NCI-H510A treated with DMSO at 0.1 percent for 48 hours (cell line): ENCODE results near the gene MYLK.

Experiments
- DNase-seq: peaks from one replicate; lab custom pipeline; 2025; lab: John Stamatoyannopoulos, UW

MYLK gene

DNA sequence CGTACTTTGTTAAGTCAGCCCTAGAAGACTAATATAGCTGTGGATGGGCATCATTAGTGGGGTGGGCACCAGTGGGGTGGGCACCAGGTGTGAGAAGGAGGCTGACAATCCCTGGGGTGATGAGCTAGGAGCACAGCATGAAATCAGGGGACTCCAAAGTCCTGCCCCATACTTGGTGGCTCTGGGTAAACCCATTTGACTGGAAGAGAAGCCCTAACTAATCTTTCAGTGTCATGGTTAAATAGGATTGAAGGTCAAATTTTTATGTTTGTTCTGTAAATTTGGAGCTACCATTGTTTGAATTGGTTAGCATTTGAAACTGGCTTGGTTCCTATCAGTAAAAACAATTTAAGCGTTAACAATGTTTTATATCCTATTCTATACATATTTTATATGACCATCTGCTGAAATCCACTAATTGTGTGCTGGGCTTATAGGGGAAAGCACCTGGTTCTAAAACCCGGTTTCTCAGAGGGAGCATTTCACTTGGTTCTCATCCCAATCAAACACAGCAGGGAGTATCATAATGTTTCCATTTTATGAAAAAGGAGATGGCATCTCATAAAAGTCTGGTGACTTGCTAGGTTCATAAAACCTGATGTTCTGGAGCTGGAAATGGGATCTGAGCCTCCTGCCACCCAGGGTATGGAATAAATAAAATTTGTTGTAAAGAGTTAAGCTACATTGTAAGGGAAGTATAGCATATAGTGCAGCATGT is 211.5 kb downstream of the MYLK start:
- no peak for DNase-seq

DNA sequence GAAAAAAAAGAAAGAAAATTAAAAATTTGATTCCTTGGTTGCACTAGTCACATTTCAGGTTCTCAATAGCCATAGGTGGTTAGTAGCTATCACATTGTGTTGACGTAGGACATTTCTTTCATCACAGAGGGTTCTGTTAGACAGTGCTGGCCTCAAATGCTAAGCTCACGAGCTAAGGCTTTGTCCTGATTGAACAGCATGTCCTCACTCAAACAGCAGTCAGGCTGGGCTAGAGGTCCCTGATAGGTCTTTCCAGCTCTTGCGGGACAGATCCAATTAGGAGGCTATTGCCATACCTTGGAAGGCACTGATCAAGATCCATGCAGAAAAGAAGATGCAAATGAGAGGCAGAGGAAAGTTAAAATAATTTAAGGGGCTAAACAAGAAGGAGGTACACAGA is 213.4 kb downstream of the MYLK start:
- DNase-seq = no peak

DNA sequence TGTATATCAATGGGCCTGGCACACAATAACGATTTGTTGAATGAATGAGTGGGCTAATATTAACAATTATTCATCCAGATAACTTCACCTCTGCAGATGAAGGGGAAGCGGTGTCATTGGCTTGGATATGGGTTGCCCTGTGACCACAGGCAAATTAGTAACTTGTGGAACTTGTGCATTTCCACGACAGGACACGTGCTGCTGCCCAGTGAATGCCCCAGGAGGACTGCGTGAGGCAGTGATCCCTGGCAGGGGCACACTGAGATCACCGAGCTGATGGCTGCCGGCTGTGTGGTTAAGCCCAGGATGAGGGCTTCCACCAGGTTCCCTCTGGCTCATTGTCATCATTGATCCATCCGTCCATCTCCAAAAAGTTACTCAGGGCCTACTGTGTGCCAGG is 215.2 kb downstream of the MYLK start:
- no peak for DNase-seq

DNA sequence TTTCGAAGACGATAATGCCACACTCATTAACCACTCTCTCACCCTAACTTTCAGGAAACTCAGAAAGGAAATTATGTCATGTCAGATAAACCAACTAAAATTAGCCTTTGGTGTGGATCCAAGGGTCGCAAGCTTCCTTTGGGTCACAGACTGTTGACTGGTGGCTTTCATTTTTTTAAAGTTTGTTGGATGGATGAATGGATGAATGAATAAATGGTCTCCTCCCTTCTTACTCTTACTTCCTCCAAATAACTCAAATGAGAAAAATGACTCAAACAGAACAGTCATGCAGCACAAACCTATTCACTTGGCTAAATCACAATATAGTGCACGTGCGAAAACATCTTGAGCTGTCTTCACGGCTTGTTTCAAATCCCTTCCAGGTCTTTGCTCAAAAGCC is 216.3 kb downstream of the MYLK start:
- DNase-seq = no peak

DNA sequence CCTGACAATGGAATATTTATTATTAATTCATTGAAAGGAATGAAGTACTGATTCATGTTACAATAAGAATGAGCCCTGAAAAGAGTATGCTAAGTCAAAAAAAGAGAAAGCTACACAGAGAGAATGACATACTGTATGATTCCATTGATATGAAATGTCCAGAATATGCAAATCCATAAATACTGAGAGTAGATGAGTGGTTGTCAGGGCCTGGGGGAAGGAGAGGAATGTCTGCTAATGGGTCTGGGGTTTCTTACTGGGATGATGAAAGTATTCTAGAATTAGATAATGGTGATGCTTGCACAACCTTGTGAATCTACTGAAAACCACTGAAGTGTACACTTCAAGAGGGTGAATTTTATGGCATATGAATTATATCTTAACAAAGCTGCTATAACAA is 219.4 kb downstream of the MYLK start:
- DNase-seq = no peak

DNA sequence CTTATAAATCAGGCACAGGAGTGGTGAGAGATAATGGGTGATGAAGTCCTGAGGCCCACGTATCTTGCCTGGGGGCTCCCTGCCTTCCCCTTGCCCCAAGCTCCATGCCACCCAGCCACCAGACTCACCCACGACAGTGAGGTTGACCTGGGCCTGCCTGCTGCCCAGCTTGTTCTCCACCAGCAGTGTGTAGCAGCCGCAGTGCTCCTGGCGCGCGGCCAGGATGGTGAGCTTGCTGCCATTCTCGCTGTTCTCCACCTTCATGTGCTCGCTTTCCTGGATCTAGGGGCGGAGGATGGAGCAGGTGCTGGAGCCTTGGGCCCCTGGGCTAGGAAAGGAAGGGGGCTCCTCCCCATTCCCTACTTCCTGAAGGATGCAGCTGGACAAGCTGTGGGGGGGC is 220.2 kb downstream of the MYLK start:
- no peak for DNase-seq

DNA sequence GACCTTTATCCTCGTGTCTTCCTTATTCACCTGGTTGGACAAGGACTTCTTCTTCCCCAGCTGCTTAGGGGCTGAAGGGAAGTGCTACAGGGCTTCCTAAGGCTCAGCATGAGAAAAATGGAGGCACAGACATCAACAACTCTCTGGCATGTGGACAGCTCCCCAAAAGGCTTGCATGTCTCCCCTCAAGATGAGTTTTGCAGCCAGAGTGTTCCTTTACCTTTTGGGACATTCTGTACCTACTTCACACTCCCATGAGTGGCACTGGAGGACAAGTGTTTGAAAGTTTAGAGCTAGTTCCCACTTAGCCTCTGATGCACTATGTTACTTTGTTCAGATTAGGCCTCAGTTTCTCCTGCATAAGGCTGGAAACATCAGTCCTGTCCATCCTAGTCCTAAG is 222.2 kb downstream of the MYLK start:
- DNase-seq = no peak

DNA sequence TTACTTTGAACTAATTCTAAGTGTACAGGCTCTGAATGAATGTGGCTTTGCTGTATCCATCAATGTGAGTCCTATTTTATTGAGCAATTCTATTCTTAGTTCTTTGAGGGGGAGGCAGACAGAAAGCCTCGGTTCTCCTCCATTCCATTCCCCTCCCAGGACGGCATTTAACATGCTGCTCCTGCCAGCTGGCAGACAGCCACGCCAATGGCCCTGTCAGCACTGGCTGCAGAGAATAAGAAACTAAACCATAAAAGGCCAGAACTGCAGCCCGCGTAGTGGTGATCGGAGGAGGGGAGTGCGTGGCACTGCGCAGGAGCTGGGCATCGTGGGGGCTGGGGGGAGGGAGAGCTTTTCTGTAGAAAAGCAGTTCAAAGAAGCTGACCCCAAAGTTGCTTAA is 223.2 kb downstream of the MYLK start:
- DNase-seq = no peak

DNA sequence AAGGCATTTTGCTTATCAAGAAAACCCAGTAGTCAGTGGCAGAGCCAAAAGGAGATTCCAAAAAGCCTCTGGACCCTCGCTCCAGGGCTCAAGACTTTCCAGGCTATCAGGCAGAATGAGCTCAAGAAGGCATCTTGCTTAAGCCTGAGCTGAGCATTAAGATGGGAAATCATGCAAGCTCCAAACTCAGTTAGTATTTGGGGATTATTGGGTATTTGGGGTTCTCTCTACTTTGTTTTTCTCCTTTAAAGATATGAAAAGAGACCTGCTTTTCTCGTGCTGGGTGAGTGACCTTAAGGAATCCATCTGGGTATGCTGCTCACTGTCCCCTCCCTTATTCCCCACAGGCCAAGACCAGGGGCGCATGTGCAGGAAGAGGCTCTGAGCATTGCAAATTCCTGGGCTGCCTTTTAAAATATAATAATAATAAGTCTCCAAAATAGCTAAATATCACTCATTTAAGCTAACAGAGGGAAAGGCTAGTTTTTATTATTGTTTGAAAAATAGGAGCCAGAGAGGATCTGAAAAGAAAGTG is 223.9 kb downstream of the MYLK start:
- no peak for DNase-seq

DNA sequence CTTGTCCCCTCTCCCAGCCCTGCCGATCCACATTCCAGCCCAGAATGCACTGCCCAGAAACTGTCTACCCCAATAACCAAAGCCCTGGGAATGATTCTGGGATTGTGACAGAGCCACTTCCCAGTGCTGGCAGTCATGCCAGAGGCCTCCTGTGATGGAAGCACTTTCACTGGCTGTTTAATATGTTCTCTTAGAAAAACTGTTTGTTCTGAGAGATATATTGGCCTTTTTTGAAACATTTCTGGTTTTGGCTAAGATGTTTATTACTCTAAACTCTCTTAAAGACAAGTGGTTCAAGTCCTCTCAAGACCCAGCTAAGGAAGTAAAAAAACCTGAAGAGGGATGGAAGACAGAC is 225.3 kb downstream of the MYLK start:
- no peak for DNase-seq

DNA sequence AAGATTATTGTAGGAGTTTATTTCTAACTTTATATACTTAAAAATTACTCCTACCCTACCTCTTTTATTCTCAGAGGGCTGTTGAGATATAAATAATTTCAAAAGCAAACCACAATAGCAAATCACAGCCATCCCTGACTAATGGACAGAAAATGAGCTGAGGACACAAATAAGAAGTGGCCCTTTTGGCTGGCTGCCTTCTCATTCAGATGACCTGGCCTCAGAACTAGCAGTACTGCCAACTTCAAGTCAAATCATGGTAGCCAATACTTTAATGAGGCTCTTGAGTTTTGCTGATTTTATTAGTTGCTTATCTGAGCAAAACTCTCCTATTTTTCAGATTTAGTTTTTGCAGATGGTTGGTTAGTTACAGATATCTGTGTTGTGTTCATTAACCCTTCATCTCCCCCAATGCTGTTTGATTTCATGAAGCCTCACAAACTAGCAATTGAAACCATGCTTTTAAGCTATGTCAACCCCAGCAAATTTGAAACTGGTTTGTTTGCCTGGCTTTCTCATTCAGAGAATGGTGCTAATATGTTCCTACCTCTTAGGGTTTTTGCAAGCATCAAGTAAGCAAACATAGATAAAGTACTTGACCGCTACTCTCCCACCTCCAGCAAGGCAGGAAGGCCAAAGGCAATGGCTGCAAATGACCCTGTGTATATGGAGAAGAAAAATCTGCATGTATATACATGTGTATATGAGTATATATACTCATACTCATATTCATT is 225.8 kb downstream of the MYLK start:
- no peak for DNase-seq

DNA sequence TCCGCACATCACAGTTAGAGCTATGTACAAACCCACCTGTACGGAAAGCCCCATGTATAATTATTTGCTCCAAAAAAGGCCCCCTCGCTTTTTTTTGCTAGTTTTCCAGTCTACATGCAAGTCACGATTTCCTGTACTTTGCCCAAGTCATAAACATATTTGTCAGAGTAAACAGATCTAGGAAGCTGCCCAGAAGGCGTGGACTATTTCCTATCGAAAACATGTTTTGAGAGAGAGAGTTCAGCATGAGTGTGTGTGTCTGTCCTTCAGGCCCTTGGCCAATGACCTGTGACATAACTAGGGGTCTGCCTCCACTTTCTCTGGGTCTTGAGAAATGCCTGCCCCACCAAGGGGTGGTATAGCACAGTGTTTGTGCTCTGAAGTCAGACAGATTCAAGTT is 226.6 kb downstream of the MYLK start:
- DNase-seq = no peak

DNA sequence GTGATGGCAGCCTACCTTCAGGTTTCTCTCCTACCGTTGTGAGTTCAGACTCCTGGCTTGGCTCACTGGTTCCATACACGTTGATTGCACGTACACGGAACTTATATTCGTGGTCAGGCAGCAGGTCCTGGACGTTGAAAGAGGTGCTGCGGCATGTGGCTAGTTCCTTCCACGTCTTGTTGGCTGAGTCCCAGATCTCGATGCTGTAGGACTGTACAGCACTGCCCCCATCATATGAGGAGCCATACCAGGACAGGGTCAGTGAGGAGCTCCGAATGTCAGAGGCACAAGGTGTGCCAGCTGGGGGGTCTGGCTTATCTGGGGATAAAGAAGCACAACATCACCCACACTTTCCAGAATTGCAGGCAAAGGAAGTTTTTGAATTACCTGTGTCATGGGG is 227.0 kb downstream of the MYLK start:
- no peak for DNase-seq

DNA sequence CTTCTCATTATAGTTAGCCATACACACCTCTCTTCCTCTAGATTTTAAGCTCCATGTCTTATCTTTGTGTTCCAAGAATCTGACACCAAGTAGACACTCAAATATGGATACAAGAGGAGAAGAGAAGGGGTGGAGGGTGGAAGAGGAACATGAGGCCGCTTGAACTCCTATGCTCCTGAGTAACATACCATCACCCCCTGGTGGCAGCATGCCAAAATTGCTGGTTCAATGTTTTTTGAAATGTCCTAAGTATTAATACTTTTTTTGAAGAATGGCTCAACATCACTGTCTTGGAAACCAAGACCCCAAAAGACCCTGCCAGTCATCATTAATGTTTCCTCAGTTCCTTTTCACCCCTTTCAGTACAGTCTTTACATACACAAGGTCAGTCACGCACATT is 227.4 kb downstream of the MYLK start:
- DNase-seq = no peak

DNA sequence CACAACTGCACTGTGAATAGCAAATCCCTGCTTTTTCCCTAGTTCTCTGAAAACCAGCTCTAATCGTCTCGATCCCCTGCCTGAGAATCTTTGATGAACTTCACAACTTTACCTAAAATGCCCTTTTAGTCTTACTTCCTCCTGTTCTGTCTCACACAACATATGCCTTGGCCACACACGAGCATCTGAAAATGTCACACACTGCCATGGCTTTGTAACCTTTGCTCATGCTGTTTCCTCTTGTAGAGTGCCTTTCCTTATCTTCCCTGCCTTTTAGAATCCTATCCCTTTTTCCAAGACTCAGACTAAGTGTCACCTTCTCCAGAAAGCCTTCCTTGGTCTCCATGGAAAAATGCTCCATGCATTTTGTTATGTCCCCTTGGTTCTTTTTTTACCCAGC is 227.9 kb downstream of the MYLK start:
- DNase-seq = no peak

DNA sequence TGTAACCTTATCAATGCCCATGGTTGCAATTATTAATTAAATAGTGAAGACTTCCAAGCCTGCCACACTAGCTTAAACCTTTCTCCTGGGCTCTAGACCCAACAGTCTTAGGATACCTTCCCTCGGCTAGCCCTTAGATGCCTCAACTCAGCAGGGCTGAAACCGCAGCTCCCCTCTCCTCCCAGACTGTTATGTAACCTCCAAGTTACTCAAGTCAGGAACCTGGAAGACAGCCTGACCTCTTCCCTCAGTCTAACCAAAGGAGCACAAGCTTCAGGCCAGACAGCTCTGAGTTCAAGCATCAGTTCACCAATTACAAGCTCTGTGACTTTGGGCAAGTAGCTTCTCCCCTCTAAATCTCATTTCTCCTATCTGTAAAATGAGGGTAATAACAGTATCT is 228.7 kb downstream of the MYLK start:
- DNase-seq = no peak

DNA sequence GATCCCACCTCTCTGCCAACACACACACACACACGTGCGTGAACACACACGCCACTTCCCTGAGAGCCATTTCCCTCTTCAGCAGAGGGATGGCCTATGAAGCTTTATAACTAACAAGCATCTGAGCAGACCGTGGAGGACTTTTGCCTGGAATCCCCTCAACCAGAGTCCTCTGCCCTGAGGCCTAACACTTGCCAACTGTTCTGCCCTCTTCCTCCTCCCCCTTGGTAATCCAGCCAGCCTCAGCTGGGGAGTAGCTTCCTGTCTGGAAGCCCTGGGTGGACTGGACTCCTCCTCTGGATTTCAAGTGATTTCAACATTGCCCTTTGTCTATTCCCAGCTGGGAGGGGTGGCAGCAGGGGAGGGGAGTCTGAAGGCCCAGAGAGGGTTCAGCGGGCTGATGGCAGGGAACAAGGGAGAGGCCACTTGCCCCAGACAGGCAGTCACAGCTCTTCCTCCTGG is 230.9 kb downstream of the MYLK start:
- peak; percentile 80 for DNase-seq

DNA sequence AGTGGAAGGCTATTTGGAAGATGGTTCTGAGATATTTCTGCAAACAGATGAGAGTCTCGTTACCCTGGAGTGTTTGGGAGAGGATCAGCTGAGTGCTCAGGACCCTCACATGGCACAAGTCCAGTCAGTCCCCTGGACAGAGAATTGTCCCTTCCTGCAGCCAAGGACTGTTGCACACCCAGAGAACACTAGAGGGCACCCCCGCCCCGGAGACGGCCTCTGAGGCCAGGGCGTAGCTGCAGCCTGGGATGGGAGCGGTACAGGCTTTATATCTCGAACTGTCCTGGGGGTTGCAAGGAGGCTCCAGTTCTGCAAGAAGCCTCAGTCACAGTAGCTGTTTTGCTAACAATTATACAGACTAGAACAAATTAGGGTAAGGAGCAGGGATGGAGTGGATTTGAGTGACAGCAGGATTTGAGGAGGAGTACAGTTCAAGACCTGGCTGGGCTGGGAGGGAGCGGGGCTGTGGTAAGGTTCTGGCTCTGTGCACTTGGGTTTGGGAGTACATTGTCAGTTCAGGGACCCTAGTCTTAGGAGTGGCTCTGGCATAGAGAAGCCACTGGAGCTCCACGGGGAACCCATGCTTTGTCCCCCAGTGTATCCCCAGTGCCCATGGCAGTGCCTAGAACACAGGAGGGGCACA is 231.7 kb downstream of the MYLK start:
- DNase-seq = peak; percentile 51

DNA sequence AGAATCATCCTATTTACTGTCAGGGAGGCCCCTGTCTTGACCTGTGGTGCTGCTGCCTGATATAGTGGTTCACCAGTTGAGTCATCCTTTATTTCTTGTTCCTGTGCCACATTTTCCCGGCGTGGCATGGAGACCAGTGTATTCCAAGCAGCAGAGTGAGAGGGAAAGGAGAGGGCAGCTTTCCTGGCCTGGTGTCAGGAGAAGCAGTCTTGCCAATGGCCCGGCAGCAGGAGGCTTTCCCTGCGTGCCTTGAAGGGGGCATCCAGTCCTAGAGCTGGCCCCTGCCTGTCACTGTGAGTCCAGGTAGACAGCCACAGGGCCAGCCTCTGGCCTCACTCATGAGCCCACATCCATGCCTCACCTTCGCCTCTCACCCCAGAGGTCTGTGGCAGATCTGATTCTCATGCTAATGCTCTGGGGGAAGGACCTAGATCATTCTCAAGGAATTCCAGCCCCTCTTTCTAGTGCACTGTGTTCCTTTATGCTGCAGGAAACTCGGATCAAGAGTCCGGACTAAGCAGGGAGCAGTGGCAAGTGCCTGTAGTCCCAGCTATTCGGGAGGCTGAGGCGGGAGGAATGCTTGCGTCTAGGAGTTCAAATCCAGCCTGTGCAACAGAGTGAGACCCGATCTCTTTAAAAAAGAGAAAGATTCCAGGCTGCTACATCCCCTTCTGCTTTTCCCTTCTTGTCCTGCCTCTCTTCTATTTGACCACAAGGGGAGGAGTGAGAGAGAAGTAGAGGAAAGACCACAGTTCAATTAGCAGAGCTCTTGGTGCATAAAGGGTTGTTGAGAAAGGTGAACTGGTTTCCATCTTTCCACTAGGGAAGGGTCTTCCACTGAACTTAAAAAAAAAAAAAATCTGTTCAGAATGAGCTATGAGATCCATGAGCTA is 232.4 kb downstream of the MYLK start:
- no peak for DNase-seq

DNA sequence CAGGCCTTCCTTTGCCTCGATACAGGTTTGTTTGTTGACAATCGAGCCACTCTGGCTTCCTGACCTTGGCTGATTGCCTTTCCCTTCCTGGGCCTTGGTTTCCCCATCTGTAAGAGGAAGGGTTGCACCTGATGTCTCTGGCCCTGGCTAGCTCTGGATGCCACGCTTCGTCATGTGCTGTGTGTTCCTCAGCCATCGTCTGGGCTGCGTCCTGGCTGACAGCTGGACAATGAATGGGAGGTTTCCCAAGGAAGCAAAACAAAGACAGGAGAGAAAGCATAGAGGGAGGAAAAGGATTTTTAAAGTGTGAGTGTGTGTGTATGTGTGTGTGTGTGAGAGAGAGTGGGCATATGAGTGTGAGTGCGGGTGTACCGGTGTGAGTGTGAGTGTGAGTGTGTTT is 234.0 kb downstream of the MYLK start:
- DNase-seq = no peak

DNA sequence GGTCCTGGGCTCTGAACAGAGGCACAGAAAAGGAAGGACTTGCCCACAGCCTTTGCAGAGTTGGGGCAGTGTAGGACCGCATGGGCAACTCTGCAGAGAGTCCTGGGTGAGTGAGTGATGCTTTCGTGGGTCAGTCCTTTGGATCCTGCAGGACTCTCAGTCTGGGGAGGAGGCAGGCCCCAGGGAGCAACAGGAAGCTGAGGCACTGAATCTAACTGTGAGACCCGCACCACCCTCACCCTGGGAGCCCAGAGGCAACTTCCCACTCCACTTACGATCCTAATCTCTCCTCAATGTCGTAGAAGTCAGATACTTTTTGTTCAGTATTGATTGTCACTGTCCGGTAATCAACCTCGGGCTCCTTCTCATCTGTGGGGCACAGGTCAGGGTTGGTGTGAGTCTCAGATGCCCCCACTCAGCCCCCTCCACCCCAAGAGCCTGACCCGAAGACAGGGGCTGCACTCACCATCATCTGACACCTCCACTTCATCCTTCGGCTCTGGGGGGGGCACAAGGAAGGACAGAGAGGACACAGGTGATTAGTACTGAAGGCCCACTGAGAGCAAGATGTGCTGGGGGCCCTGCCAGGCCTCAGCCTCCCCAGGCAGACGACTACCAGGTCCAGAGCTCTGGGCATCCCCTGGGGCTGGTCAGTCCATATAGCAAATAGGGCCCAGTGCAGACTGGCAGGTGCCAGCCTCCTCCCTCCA is 235.3 kb downstream of the MYLK start:
- DNase-seq = no peak
